D721Med (cell line): ENCODE measurements around the gene IBTK.

Source experiments
- DNase-seq: peaks from one replicate; pipeline ENCODE4 v3.0.0; 2011; ENCODE audit warnings: low spot score; ENCODE audit not compliant: insufficient read length
- FAIRE-seq: peaks from 2 replicates; lab custom pipeline; 2011; peaks lifted over from hg19 to GRCh38; lab: Jason Lieb, UNC
- TF ChIP-seq, protein P1 (sequence below): IDR thresholded peaks from 2 replicates; pipeline ENCODE4 v1.5.1; 2012; ENCODE audit warnings: mild to moderate bottlenecking, control low read depth; ENCODE audit not compliant: insufficient read depth; ENCODE audit errors: missing control alignments

Gene IBTK

DNA sequence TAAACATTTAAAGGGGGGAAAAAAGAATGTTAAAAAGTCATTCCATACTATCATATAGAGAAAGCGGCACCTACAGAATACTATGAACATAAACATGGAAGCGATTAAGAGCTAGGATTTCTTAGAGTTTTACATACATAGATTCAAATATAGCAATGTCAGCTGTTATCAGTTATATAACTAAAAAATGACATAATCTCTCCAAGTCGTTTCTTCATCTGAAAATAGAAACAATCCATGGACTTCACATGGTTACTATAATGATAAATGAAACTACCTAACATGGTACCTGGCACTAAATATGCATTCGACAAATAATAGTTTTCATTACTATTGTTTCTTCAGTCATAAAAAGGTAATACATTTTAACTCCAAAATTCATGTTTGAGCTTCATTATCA lies 3.7 kb downstream of the IBTK start:
- no peak for DNase-seq
- TF ChIP-seq, protein P1, sequence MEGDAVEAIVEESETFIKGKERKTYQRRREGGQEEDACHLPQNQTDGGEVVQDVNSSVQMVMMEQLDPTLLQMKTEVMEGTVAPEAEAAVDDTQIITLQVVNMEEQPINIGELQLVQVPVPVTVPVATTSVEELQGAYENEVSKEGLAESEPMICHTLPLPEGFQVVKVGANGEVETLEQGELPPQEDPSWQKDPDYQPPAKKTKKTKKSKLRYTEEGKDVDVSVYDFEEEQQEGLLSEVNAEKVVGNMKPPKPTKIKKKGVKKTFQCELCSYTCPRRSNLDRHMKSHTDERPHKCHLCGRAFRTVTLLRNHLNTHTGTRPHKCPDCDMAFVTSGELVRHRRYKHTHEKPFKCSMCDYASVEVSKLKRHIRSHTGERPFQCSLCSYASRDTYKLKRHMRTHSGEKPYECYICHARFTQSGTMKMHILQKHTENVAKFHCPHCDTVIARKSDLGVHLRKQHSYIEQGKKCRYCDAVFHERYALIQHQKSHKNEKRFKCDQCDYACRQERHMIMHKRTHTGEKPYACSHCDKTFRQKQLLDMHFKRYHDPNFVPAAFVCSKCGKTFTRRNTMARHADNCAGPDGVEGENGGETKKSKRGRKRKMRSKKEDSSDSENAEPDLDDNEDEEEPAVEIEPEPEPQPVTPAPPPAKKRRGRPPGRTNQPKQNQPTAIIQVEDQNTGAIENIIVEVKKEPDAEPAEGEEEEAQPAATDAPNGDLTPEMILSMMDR: no peak
- FAIRE-seq: no peak

DNA sequence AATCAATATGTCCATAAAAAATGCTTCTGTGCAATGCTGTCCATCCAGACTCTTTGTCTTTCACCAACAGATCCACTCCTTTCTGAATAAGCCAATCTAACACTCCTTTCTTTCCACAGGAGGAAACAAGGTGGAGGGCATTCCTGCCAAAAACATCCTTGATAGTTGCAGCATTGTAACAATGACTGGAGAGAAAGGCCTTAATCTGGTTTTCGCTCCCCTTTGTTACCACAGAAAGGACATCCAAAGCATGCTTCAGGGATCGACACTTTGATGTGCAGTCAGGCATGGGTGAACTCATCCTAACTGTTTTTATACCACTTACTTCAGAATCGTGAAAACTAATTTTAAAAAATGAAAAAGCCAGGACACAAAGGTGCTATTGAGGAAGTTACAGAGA lies 7.4 kb downstream of the IBTK start:
- no peak for DNase-seq
- no peak for FAIRE-seq
- TF ChIP-seq, protein P1: no peak

DNA sequence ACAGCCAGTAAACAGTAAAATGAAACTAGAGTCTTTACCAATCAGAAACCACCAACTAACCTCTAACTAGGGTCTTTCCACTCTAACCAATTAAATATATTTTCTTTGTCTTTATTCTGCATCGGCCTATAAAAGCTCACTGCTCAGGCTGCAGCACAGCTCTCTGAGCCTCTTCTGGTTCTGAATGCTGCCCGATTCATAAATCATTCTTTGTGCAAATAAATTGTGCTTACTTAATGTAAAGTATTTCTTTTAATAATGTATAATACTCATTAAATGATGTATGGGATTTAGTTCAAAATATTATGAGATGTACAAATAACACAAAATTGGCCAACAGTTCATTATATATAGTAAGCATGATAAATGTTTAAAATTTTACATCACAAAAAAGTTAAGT lies 7.9 kb downstream of the IBTK start:
- FAIRE-seq: no peak
- DNase-seq: no peak
- TF ChIP-seq, protein P1: no peak

DNA sequence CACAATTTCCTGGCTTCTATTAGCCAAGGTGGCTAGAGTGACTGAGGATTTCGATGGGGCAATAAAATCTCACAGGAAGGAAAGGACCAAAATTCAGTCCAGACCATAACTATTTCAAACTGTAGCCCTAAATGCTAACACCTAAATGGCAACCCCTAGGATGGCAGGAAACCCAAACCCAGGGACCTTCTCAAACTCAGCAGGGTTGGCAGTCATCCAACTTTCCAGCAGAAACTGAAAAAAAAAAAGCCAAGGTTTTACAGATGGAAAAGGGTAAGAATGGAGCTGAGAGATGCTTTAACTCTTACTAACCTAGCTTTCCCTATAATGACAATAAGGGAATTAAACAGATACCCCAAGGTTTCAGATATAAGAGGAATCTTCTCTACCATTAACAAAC lies 10.5 kb downstream of the IBTK start:
- no peak for DNase-seq
- TF ChIP-seq, protein P1: no peak
- no peak for FAIRE-seq

DNA sequence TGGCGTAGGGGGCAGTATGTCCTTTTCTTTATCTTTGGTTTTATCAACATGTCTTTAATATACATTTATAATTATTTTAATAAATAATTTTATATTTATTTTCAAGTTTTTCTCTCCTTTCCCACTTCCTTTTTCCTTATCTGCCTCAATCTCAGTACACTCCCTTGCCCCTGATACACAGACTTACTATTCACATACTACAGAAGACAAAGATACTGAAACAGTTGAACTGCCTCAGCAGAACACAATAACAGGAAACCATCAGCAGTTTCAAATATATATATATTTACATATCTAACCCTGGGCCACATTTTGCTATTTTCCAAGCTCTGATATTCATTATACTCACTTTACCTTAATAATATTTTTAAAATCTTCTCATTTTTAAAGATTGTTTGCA lies 19.8 kb downstream of the IBTK start:
- DNase-seq (no peak), FAIRE-seq (no peak)
- TF ChIP-seq, protein P1: no peak

DNA sequence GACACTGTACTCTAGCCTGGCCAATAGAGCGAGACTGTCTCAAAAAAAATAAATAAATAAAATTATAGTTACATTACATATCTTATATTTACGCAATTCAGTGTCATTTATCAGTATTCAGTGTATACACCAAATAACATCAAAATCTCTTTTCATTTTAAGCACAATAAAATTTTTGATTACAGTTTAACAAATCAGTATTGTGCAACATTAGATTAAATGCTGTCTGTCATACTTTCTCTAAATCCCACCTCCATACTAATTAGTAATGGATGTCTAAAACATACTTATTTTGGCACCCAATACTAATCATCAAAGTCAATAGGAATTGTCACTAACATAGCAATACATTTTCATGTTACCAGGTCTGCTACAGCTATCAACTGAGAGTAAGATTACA lies 27.4 kb downstream of the IBTK start:
- FAIRE-seq (no peak), DNase-seq (no peak)
- TF ChIP-seq, protein P1: no peak

DNA sequence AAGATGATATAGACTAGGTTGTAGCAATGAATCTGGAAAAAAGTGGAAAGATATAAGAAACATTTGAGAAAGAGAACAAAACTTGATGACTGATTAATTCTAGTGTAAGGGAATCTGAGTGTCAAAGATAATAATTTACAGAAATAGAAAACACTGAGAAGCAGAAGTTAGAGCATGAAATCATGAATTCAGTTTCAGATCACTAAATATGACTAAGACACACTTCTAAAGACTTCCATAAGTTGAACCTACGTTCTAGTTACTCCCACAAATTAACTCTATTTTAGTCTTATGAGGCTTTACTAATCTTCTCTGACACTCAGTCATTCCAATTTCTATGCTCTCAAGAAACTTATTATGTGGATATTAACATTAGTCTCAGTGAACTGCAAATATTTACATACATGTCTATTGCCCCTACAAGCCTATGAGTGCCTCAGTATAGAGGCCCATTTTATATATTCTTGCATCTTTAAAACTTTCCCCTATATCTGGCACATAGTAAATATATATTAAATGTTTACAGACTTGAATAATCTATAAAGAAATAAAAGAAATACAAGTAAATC lies 30.4 kb downstream of the IBTK start:
- TF ChIP-seq, protein P1: no peak
- no peak for FAIRE-seq
- DNase-seq: no peak
